Immature natural killer cell (primary cell): ENCODE data around the gene ANKRD17. TPM values are rescaled to one million over a fixed set of nuclear protein-coding genes. Genes with fewer than 3 reads are reported as not detected.

ENCODE experiments used
- DNase-seq, 3 donors: peaks; one replicate each; pipeline ENCODE4 v3.0.0; 2022; ENCODE audit warnings: mixed read lengths in 1 of 3
- H3K27ac Mint-ChIP-seq, 6 donors: one replicate each; pipeline ENCODE4 v1.8.0; 2020; ENCODE audit warnings: mixed read lengths in 6 of 6, mild to moderate bottlenecking in 5 of 6, inconsistent platforms in 4 of 6, moderate library complexity in 3 of 6
- H3K27me3 Mint-ChIP-seq, 3 donors: one replicate each; pipeline ENCODE4 v1.8.0; 2020 to 2021; ENCODE audit warnings: low read depth in 3 of 3, mild to moderate bottlenecking in 3 of 3, mixed read lengths in 3 of 3, moderate library complexity in 3 of 3, inconsistent platforms in 1 of 3
- H3K36me3 Mint-ChIP-seq, 3 donors: one replicate each; pipeline ENCODE4 v1.8.0; 2020; ENCODE audit warnings: mixed read lengths in 3 of 3, inconsistent platforms in 2 of 3, mild to moderate bottlenecking in 2 of 3
- H3K4me1 Mint-ChIP-seq, 2 donors: one replicate each; pipeline ENCODE4 v1.8.0; 2020; ENCODE audit warnings: inconsistent platforms in 2 of 2, mild to moderate bottlenecking in 2 of 2, mixed read lengths in 2 of 2, moderate library complexity in 1 of 2
- H3K4me3 Mint-ChIP-seq, 5 donors: one replicate each; pipeline ENCODE4 v1.8.0; 2020; ENCODE audit warnings: mild to moderate bottlenecking in 5 of 5, mixed read lengths in 5 of 5, inconsistent platforms in 3 of 5, moderate library complexity in 3 of 5
- H3K9me3 Mint-ChIP-seq, 6 donors: one replicate each; pipeline ENCODE4 v1.8.0; 2020; ENCODE audit warnings: mild to moderate bottlenecking in 6 of 6, mixed read lengths in 6 of 6, inconsistent platforms in 4 of 6, moderate library complexity in 3 of 6
- polyA plus RNA-seq, 3 donors: library from polyadenylated mRNA; unstranded; fragments of 300-500 nt; fragmentation: Illumina TruSeq; gene quantifications; one replicate each; pipeline ENCODE4 v1.2.3, GENCODE V29; 2021

ANKRD17 gene
- polyA plus RNA-seq, 3 donors from 2014 or later = 4.8 to 15.9 (median 8.5) TPM

DNA sequence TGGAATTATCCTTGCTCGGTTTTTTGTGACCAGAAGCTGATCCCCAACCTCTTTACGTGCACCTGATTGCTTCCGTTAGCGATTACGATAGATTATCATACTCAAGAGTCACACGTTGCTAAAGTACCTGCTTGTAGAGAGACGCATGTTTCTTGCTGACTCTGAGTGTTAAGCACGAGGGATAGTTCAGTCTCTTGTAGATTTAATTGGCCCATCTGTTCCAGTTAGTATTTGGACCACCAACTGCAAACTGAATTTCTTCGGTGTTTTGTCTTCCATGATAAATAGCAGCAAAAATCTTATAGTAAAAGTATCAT is 188.6 kb downstream of the ANKRD17 start:
- H3K4me1 Mint-ChIP-seq = peaks cover 34 to 52% of the 10 kb centered on the region in 2 donors
- H3K27me3 Mint-ChIP-seq = peaks cover 5 to 20% (median 12%) of the 10 kb centered on the region in 3 donors
- H3K27ac Mint-ChIP-seq = peak overlapping the region; percentile 96 to 100 (median 98)
- DNase-seq = no peak
- H3K4me3 Mint-ChIP-seq = peak overlapping the region; percentile 82 to 95 (median 90)
- H3K36me3 Mint-ChIP-seq = peaks cover 0 to 15% (median 4%) of the 10 kb centered on the region in 3 donors
- H3K9me3 Mint-ChIP-seq = no peaks in the 10 kb centered on the region

DNA sequence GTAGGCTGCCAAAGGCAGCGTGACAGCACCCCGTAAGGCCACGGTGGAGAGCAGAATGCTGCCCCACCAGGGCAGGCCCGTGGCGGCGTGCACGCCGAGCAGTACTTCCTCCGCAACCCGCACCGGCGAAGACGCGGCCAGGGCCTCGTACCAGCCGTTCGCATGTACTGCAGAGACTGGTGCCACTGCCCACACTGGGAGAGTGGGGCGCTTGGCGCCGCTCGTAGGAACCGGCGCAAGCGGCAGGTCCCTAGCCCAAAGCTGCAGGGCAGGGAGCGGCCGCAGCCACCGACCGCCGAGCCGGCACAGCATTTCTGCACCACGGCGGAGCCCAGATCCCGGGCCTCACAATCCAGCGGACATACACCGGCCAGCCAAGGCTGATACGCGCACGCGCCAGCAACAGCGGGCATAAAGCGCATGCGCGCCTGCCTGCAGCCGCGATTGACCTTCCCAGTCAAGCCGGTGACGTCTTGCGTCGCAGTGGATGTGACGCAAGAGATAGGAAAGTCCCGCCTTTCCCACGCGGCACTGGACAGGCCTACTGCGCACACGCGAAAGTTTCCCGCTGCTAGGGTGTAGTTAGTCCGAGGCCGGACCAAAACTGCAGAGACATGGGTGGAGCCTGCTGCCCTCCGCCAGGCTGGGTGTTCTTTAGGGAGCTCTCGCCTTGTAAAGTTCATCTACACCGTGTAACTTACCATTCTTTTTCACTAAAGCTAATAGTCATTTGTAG is 189.1 kb downstream of the ANKRD17 start, which contains the start of gene COX18:
Gene COX18 (minus strand): TSS at position 379 of the 736 bp plus-strand sequence. CDS start 67 bp downstream, at position 312.
- Mint-ChIP-seq H3K27me3 (peaks cover 5 to 20% (median 12%) of the 10 kb centered on the region in 3 donors), H3K4me3 (peak within 1 kb of the TSS; percentile 82 to 95 (median 90)), H3K4me1 (peaks cover 35 to 57% of the 10 kb centered on the region in 2 donors), H3K36me3 (peaks cover 0 to 14% (median 4%) of the 10 kb centered on the region in 3 donors), H3K27ac (peak within 1 kb of the TSS; percentile 96 to 100 (median 98)), H3K9me3 (no peaks in the 10 kb centered on the region)
- DNase-seq = peak; percentile 98

DNA sequence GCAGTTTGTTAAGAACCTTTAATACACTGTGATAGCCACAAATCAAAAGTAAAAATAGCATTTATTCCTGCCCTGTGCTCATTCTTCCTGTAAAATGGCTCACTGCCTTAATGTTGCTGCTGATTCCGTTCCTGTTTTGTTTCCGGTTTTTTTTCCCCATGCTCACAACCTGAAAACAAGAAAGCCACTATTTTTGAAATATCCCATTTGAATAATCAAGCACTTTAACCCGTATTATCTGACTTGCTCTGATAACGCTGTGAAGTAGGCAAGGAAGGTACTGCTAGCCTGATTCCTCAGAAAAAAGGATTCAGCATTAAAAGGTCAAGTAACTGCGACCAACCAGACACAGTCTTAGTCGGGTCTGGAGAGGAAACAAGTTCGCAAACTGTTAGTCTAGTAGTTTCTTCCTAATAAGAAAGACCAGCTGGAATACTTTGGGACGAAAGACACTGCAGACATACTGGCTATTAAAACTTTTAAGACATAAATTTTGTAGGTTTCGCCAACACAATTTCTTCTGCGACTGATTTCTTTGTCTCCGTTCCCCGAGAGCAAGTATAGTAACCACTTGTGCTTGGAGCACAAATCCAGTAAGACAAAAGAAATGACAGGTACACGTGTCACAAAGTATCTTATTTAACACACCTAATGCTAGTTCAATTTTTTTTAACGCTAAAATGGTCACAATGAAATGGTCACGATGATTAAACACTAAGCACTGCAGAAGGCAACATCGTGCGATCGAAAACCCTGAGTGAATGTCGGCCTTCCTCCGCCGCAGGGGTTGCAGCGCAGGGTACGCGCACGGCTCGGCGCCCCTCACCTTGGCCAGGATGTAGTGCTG is 189.9 kb downstream of the ANKRD17 start:
- Mint-ChIP-seq H3K4me3 (peak overlapping the region; percentile 82 to 95 (median 90)), H3K36me3 (peaks cover 0 to 11% (median 6%) of the 10 kb centered on the region in 3 donors), H3K9me3 (no peaks in the 10 kb centered on the region), H3K4me1 (peaks cover 35 to 63% of the 10 kb centered on the region in 2 donors), H3K27me3 (peaks cover 5 to 20% (median 12%) of the 10 kb centered on the region in 3 donors), H3K27ac (peak overlapping the region; percentile 96 to 100 (median 98))
- DNase-seq = peak; percentile 41 to 45 (median 43)

DNA sequence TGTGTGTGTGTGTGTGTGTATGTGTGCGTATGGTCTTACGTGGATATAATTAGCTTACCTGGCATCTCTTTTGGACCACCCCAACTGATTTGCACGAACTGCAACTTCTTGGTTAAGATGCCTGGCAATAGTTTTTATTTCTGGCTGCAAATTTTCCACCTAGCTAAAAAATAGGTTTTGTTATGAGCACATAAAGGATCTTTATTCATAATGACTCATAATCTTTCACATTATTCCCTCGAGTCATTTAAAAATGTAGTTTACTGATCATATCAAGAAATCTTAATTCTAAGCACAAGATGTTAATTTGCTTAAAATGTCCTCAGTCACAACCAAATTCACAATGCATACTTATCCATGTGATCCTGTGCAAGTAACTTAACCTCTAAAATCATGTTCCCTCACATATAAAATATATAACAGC is 190.6 kb downstream of the ANKRD17 start:
- Mint-ChIP-seq H3K9me3 (no peaks in the 10 kb centered on the region), H3K4me1 (peaks cover 35 to 63% of the 10 kb centered on the region in 2 donors)

DNA sequence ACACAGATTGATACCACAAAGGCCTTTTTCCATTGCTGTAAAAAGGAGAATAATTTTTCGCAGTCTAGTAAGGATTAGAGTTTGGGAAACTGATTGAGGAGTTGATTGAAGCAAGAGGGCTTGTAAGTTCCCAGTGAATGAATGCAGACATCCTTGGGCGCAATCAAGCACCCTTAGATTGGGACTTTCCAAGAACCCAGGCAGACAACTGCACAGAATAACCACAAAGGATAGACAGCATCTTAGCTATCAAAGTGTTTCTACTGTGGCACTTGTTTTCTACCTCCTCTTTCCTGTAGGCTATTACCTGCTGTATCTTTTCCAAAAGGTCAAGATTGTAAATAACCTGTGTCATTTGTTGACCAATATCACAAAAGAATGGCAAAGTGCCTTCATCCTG is 191.7 kb downstream of the ANKRD17 start:
- Mint-ChIP-seq H3K27ac (peak overlapping the region; percentile 70 to 98 (median 86)), H3K4me3 (peak overlapping the region in 1 of 5 donors; percentile 7), H3K9me3 (no peaks in the 10 kb centered on the region), H3K4me1 (peaks cover 35 to 63% of the 10 kb centered on the region in 2 donors), H3K27me3 (peaks cover 5 to 20% (median 14%) of the 10 kb centered on the region in 3 donors), H3K36me3 (peaks cover 0 to 10% (median 6%) of the 10 kb centered on the region in 3 donors)
- DNase-seq = no peak

More for the DNA sequence above, 190.6 kb downstream of the ANKRD17 start:
- H3K36me3 Mint-ChIP-seq = peaks cover 0 to 7% (median 6%) of the 10 kb centered on the region in 3 donors
- DNase-seq = peak in 1 of 3 donors; percentile 5
- peaks cover 5 to 20% (median 14%) of the 10 kb centered on the region in 3 donors for H3K27me3 Mint-ChIP-seq
- H3K4me3 Mint-ChIP-seq = peak overlapping the region; percentile 82 to 95 (median 90)
- peak overlapping the region; percentile 96 to 100 (median 98) for H3K27ac Mint-ChIP-seq

DNA sequence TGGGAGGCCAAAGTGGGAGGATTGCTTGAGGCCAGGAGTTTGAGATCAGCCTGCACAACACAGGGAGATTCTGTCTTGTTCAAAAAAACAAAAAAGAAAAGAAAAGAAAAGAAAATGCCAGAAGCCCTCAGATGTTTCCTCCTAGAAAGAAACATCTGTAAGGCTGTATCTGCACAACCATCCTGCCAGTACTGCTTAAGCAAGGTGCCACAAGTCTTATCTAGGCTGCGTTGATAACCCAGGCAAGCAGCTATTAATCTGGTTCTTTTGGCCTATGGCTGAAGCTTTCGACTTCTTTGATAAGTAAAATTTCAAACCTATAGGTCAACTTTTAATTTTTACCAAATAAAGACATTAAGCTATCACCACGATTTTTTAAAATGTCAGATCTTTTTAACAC is 192.2 kb downstream of the ANKRD17 start:
- no peak for DNase-seq
- Mint-ChIP-seq H3K36me3 (peaks cover 0 to 14% (median 9%) of the 10 kb centered on the region in 3 donors), H3K27ac (peak overlapping the region in 5 of 6 donors; percentile 50 to 89 (median 74)), H3K27me3 (peaks cover 5 to 20% (median 14%) of the 10 kb centered on the region in 3 donors), H3K4me3 (no peak overlapping the region), H3K4me1 (peaks cover 35 to 63% of the 10 kb centered on the region in 2 donors), H3K9me3 (no peaks in the 10 kb centered on the region)

DNA sequence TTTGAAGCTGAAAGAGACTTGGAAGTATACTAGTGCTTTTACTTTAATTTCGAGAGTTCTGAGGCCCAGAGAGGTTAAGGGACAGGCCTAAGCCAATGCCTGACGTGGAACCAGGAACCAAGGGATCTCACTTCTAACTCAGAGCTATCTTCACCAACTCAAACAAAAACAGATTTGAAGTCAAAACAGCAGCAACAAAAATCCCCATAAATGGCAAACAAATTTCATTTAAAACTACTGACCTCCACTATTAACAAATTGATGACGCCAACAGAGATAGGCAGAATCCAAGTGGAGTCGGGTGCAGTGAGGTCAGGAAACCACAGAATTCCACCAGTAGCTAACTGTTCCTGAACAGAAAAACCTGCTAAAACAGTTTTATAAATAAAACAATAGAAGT is 194.1 kb downstream of the ANKRD17 start:
- DNase-seq = no peak
- H3K9me3 Mint-ChIP-seq = no peaks in the 10 kb centered on the region
- H3K4me3 Mint-ChIP-seq = no peak overlapping the region
- peaks cover 4 to 26% (median 13%) of the 10 kb centered on the region in 3 donors for H3K36me3 Mint-ChIP-seq
- H3K27ac Mint-ChIP-seq = peak overlapping the region in 1 of 6 donors; percentile 2
- peaks cover 31 to 55% of the 10 kb centered on the region in 2 donors for H3K4me1 Mint-ChIP-seq
- peaks cover 5 to 12% (median 8%) of the 10 kb centered on the region in 3 donors for H3K27me3 Mint-ChIP-seq

DNA sequence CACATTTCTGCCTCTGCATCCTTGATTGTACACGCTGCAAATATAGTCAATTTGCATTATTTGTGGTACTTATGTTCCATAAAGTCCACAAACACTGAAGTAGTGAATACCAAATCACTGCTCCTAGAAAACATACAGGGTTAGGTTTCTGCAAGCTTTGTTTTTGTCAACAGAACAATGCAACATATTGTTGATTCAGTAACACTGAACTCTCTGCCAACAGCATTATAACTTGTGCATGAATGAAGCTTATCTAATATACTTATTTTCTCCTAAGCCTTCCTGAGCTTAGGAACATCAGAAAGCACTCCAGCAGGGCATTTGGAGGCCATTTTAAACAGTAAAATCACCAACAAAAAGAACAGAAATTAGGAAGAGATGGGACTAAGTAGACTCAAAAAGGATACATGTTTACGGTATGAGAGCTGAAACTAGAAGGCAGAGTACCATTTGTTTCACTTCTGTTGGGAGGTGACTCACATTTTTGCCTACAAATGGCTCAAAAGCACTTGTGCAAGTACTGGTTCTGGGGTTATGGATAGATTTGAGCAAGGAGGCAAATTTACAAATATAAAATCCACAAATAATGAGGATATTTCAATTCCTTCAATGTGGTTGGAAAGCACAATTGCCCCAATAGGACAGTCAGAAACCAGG is 203.2 kb downstream of the ANKRD17 start:
- no peak for DNase-seq
- no peak overlapping the region for H3K4me3 Mint-ChIP-seq
- no peaks in the 10 kb centered on the region for H3K4me1 Mint-ChIP-seq
- H3K27me3 Mint-ChIP-seq = no peaks in the 10 kb centered on the region
- peaks cover 20 to 45% (median 27%) of the 10 kb centered on the region in 3 donors for H3K36me3 Mint-ChIP-seq
- peak overlapping the region in 1 of 6 donors; percentile 2 for H3K27ac Mint-ChIP-seq
- no peaks in the 10 kb centered on the region for H3K9me3 Mint-ChIP-seq

DNA sequence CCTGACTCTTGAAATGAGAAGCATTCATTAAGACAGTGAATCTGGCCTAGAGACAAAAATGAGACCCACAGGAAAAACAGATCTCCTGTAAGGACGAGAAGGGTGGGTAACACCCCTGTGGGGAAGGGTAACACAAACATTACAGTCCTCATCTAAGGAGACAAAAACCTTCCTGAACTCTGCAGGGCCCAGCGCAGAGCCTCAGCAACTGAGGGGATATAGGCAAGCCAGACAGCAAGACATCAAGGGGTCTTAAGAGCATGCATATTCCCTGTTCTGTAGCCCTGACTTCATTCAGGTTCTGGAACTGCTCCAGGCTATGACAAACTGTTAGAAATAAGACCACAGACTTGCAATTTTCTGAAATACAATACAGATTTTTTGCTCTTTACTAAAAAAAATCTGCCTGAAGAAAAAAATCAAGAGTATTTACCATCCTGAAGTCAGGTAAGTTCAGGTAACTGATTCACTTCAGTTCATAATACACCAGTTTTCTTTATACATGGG is 204.6 kb downstream of the ANKRD17 start:
- Mint-ChIP-seq H3K9me3 (no peaks in the 10 kb centered on the region), H3K4me1 (no peaks in the 10 kb centered on the region), H3K4me3 (no peak overlapping the region), H3K27me3 (no peaks in the 10 kb centered on the region), H3K27ac (no peak overlapping the region), H3K36me3 (peaks cover 17 to 33% (median 24%) of the 10 kb centered on the region in 3 donors)
- DNase-seq = no peak

DNA sequence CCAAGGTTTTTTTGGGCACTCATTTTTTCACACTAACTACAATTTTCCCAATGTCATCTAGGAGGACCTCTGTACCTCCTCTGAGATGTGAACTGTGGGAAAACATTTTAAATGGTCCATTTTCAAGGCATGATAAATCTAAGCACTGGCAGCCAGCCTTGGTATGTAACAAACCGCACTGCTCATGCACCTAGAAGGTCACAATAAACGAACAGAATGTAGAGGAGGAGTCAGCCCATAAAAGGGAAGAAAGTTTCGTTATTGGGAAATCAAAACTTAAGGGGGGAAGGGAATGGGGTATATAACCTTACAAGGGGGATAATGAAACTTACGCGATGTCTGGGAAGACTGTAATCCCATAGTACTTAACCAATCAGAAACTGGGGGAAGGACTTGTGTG is 205.5 kb downstream of the ANKRD17 start:
- Mint-ChIP-seq H3K27me3 (no peaks in the 10 kb centered on the region), H3K4me3 (no peak overlapping the region), H3K36me3 (peaks cover 13 to 23% (median 15%) of the 10 kb centered on the region in 3 donors), H3K9me3 (no peaks in the 10 kb centered on the region), H3K27ac (no peak overlapping the region), H3K4me1 (no peaks in the 10 kb centered on the region)
- DNase-seq = no peak

DNA sequence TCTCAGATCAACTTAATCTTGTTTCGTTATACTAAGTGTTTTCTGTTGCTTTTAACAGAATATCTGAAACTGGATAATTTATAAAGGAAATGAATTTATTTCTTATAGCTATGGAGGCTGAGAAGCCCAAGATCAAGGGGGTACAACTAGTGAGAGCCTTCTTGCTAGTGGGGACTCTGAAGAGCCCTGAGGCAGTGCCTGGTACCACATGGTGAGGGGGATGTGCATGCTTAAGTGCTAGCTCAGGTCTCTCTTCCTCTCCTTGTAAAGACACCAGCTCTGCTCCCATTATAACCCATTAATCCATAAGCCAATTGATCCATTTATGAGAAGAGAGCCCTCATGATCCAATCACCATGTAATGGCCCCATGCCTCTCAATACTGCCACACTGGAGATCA is 207.0 kb downstream of the ANKRD17 start:
- Mint-ChIP-seq H3K36me3 (peaks cover 11 to 21% (median 13%) of the 10 kb centered on the region in 3 donors), H3K9me3 (no peaks in the 10 kb centered on the region), H3K27ac (no peak overlapping the region), H3K4me1 (no peaks in the 10 kb centered on the region), H3K4me3 (no peak overlapping the region), H3K27me3 (no peaks in the 10 kb centered on the region)
- DNase-seq = no peak

DNA sequence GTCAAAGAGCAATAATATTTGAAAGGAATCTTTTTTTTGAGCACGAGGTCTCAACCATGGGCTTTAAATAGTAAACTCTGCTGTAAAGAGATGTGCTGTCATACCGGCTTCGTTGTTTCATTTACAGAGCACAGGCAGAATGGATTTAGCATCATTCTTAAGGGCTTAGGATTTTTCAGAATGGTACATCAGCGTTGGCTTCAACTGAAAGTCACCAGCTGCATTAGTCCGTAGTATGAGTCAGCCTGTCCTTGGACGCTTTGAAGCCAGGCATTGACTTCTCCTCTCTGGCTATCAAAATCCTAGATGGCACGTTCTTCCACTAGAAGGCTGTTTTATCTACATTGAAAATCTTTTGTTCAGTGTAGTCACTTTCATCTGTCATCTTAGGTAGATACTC is 212.7 kb downstream of the ANKRD17 start:
- no peaks in the 10 kb centered on the region for H3K4me1 Mint-ChIP-seq
- no peak overlapping the region for H3K27ac Mint-ChIP-seq
- DNase-seq = no peak
- peaks cover 0 to 7% (median 0%) of the 10 kb centered on the region in 3 donors for H3K36me3 Mint-ChIP-seq
- H3K4me3 Mint-ChIP-seq = no peak overlapping the region
- H3K27me3 Mint-ChIP-seq = peaks cover 0 to 6% (median 0%) of the 10 kb centered on the region in 3 donors
- peaks cover 0 to 3% (median 0%) of the 10 kb centered on the region in 6 donors for H3K9me3 Mint-ChIP-seq

DNA sequence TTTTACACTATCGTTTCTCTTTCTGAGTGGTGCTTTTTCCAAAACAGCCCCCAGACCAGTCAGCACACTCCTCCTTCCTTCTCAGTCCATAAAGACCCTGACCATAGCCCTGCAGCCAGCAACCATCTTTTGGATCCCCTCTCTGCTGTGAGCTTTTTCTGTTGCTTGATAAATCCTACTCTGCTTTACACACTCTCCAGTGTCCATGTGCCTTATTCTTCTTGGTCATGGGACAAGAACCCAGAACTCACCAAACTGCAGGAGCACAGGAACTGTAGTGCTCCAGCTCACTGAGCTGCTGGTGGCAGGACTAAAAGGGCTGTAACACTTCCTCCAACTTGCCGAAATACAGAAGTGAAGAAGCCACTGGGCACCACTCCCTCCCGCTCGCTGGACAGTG is 221.5 kb downstream of the ANKRD17 start:
- Mint-ChIP-seq H3K4me1 (no peaks in the 10 kb centered on the region), H3K27ac (no peak overlapping the region), H3K4me3 (no peak overlapping the region), H3K36me3 (no peaks in the 10 kb centered on the region), H3K27me3 (peaks cover 0 to 4% (median 4%) of the 10 kb centered on the region in 3 donors), H3K9me3 (peaks cover 0 to 1% (median 0%) of the 10 kb centered on the region in 6 donors)
- no peak for DNase-seq
